NCI-H146 treated with DMSO at 0.1 percent for 48 hours (cell line): ENCODE results near the gene HSD17B4.
"Not testable (repeated sequence)": the region's sequence is repeated elsewhere in the genome, so short reads cannot be mapped to it uniquely, and the experiment has no call there.

Source experiments
- DNase-seq: peaks from one replicate; lab custom pipeline; 2025; ENCODE audit not compliant: unreplicated experiment; lab: John Stamatoyannopoulos, UW

HSD17B4 gene

GRCh38 chr5:119452373-119453039 lies at the start of gene HSD17B4:
Gene HSD17B4 (plus strand): TSS chr5:119452497. CDS start chr5:119452576, 79 bp downstream.
- DNase-seq: peak; percentile 67

GRCh38 chr5:119402555-119402954 lies 49.7 kb upstream of the HSD17B4 start:
- no peak for DNase-seq

- DNase-seq: no peak
Observed at GRCh38 chr5:119404033-119404432, 48.3 kb upstream of the HSD17B4 start.

GRCh38 chr5:119405419-119405818 lies 46.9 kb upstream of the HSD17B4 start:
- DNase-seq: no peak

- DNase-seq: no peak
Observed at GRCh38 chr5:119406551-119407110, 45.7 kb upstream of the HSD17B4 start.

- DNase-seq: no peak
Observed at GRCh38 chr5:119409235-119409815, 43.0 kb upstream of the HSD17B4 start.

GRCh38 chr5:119410448-119411159 lies 41.7 kb upstream of the HSD17B4 start:
- no peak for DNase-seq

- DNase-seq: peak; percentile 63
Observed at GRCh38 chr5:119411361-119412278, 40.7 kb upstream of the HSD17B4 start.

- no peak for DNase-seq
Observed at GRCh38 chr5:119412279-119413227, 39.7 kb upstream of the HSD17B4 start.

GRCh38 chr5:119414124-119414734 lies 38.1 kb upstream of the HSD17B4 start:
- DNase-seq: not testable (repeated sequence)

GRCh38 chr5:119417891-119418605 lies 34.2 kb upstream of the HSD17B4 start:
- no peak for DNase-seq

- DNase-seq: no peak
Observed at GRCh38 chr5:119418606-119419100, 33.6 kb upstream of the HSD17B4 start.

GRCh38 chr5:119420169-119420568 lies 32.1 kb upstream of the HSD17B4 start:
- no peak for DNase-seq

- no peak for DNase-seq
Observed at GRCh38 chr5:119426057-119426456, 26.2 kb upstream of the HSD17B4 start.

GRCh38 chr5:119427060-119427459 lies 25.2 kb upstream of the HSD17B4 start:
- DNase-seq: no peak

GRCh38 chr5:119427596-119427995 lies 24.7 kb upstream of the HSD17B4 start:
- not testable (repeated sequence) for DNase-seq

- not testable (repeated sequence) for DNase-seq
Observed at GRCh38 chr5:119428166-119428565, 24.1 kb upstream of the HSD17B4 start.

GRCh38 chr5:119428574-119428973 lies 23.7 kb upstream of the HSD17B4 start:
- DNase-seq: not testable (repeated sequence)
